Measurements from ENCODE around the gene SPDYC.
"Not testable (repeated sequence)": the region's sequence is repeated elsewhere in the genome, so short reads cannot be mapped to it uniquely, and the experiment has no call there.

The SPDYC gene

DNA sequence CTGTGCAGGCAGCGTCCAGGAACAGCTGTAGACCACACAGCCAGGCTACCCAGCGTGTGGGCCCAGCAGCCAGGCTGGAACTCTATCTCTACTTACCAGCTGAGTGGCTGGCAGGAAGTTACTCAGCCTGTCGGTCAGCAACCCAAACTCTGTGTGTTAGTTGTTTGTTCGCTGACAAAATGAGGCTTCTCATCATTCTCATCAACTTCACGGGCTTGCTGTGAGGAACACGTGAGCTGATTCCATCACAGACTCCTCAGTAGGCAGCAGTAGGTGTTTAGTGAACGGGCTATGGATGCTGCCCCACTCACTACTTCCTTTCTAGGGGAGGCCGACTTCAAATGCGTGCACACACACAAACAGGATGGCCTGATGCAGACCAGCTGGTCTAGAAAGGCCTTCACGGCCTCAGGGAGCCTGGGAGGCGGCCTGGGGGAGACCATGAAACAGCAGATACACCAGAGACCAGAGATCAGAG, 830 bp upstream of the SPDYC start:
- DNase-seq (ENCODE audit: low read depth) = no peak

- DNase-seq (ENCODE audit: low read depth) = no peak
Measured at GRCh38 chr11:65172600-65172999, 2.6 kb downstream of the SPDYC start.

DNA sequence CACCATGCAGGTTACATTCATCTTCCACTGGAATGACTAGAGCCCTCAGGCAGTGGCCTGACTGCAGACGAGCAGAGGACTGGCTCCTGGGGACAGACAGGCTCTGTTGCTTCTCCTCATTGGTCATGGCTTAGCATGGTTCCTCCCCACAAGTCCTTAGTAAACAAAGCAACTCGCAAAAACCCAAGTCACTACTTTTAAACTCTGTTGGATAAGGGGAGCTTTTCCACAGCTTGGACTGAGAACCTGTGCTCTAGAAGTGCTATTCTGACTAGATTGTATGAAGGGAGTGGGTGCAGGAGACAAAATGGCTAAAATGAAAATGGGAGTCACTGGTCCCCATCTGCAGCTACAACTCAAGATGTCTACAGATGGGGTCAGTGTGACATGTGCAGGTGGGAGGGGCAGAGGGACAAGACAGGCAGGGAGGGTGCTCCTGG, 4.6 kb downstream of the SPDYC start:
- not testable (repeated sequence) for DNase-seq (ENCODE audit: low read depth)

GRCh38 chr11:65180877-65181568, 11.0 kb downstream of the SPDYC start:
- DNase-seq (ENCODE audit: low read depth) = peak; percentile 23

- DNase-seq (ENCODE audit: low read depth) = peak; percentile 42
Measured at GRCh38 chr11:65181569-65182257, 11.7 kb downstream of the SPDYC start, which contains the start of gene CAPN1. Gene CAPN1, plus strand, starts transcription at chr11:65181928. Its CDS starts 774 bp downstream, at chr11:65182702.

- no peak for DNase-seq (ENCODE audit: low read depth)
Measured at GRCh38 chr11:65182258-65183170, 12.5 kb downstream of the SPDYC start.

- no peak for DNase-seq (ENCODE audit: low read depth)
Measured at GRCh38 chr11:65183201-65183891, 13.3 kb downstream of the SPDYC start.

DNA sequence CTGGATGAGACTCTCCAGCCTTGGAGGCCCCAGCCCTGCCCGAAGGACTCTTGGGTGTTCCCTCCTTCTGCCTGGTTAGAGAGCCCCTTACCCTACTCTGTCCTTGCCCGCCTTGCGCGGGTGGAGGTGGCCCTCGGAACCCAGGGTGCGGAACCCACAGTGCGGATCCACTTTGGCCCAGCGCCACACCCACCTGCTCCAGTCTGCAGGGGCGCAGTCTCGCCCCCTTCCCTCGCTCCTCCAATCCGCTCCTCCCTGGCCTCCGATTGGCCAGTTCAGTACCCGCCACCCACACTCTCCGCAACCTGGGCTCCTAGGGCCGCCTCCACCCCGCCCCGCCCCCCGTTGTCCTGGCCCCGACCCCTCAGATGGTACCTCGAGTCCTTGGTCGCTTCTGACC, 14.1 kb downstream of the SPDYC start:
- no peak for DNase-seq (ENCODE audit: low read depth)

GRCh38 chr11:65185171-65185570, 15.1 kb downstream of the SPDYC start:
- DNase-seq (ENCODE audit: low read depth) = no peak

GRCh38 chr11:65185869-65186341, 15.9 kb downstream of the SPDYC start:
- DNase-seq (ENCODE audit: low read depth) = no peak

- no peak for DNase-seq (ENCODE audit: low read depth)
Measured at GRCh38 chr11:65186701-65187100, 16.7 kb downstream of the SPDYC start.

- no peak for DNase-seq (ENCODE audit: low read depth)
Measured at GRCh38 chr11:65187146-65187675, 17.2 kb downstream of the SPDYC start.

- no peak for DNase-seq (ENCODE audit: low read depth)
Measured at GRCh38 chr11:65187971-65188461, 18.0 kb downstream of the SPDYC start.

GRCh38 chr11:65188486-65188885, 18.5 kb downstream of the SPDYC start:
- no peak for DNase-seq (ENCODE audit: low read depth)

DNA sequence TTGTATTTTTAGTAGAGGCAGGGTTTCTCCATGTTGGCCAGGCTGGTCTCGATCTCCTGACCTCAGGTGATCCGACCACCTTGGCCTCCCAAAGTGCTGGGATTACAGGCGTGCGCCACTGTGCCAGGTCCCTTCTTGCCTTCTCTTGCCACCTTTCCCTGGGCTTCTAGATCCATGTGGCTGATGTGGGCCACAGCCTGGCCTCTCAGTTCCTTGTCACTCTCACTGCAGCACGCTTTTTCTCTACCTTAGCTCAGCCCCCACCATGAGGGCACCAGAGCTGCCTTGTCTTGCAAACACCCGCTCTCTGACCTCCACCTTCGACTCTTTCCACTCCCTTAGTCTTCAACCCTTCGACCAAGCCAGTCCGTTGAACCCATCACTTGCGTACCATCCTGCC, 19.2 kb downstream of the SPDYC start:
- no peak for DNase-seq (ENCODE audit: low read depth)

- no peak for DNase-seq (ENCODE audit: low read depth)
Measured at GRCh38 chr11:65194564-65194963, 24.5 kb downstream of the SPDYC start.

DNA sequence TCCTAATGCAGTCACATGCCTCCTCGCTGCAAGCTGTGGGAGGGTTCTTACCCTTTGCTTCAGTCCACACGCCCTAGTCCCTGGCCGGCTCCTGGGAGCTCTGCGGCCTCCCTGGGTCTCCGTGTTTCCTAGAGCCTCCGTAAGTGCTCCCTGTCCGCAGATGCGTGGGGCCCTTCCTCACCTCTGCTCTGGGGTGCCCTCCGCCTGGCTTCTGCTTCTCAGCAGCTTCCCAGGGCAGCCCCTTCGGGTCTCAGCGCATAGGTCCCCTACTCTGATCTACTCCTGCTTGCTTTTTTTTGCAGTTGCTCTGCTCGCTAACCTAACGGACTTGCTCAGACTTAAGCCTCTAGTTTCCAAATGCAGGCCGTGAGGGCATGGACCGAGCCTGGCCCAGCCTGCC, 34.1 kb downstream of the SPDYC start:
- DNase-seq (ENCODE audit: low read depth) = no peak

GRCh38 chr11:65204646-65205601, 34.9 kb downstream of the SPDYC start:
- no peak for DNase-seq (ENCODE audit: low read depth)

GRCh38 chr11:65205602-65205967, 35.6 kb downstream of the SPDYC start:
- DNase-seq (ENCODE audit: low read depth) = no peak

GRCh38 chr11:65206441-65206841, 36.4 kb downstream of the SPDYC start:
- DNase-seq (ENCODE audit: low read depth) = no peak
